ENCODE measurements around the gene SPG7.

The SPG7 gene

GRCh38 chr16:89485701-89486246 lies 22.4 kb upstream of the SPG7 start:
- no peak for DNase-seq (ENCODE audit: low spot score)

- peak; percentile 74 for DNase-seq (ENCODE audit: low spot score)
Observed at GRCh38 chr16:89489040-89489897, 18.9 kb upstream of the SPG7 start.

GRCh38 chr16:89489898-89490438 lies 18.2 kb upstream of the SPG7 start:
- no peak for DNase-seq (ENCODE audit: low spot score)

GRCh38 chr16:89490439-89491237 lies 17.6 kb upstream of the SPG7 start, which contains the start of gene ANKRD11:
Gene ANKRD11, minus strand, starts transcription at chr16:89490561. Its CDS starts 173,542 bp downstream, at chr16:89317019.
- peak; percentile 100 for DNase-seq (ENCODE audit: low spot score)

- no peak for DNase-seq (ENCODE audit: low spot score)
Observed at GRCh38 chr16:89491238-89491869, 16.8 kb upstream of the SPG7 start.

GRCh38 chr16:89491974-89492687 lies 16.1 kb upstream of the SPG7 start:
- no peak for DNase-seq (ENCODE audit: low spot score)

GRCh38 chr16:89493776-89494175 lies 14.4 kb upstream of the SPG7 start:
- DNase-seq (ENCODE audit: low spot score) = no peak

- no peak for DNase-seq (ENCODE audit: low spot score)
Observed at GRCh38 chr16:89495121-89495520, 13.1 kb upstream of the SPG7 start.

- peak; percentile 71 for DNase-seq (ENCODE audit: low spot score)
Observed at GRCh38 chr16:89498839-89499238, 9.4 kb upstream of the SPG7 start.

- no peak for DNase-seq (ENCODE audit: low spot score)
Observed at GRCh38 chr16:89499767-89500166, 8.4 kb upstream of the SPG7 start.

- DNase-seq (ENCODE audit: low spot score) = peak; percentile 24
Observed at GRCh38 chr16:89502081-89502843, 5.9 kb upstream of the SPG7 start.

- DNase-seq (ENCODE audit: low spot score) = no peak
Observed at GRCh38 chr16:89504091-89504490, 4.1 kb upstream of the SPG7 start.

- no peak for DNase-seq (ENCODE audit: low spot score)
Observed at GRCh38 chr16:89505204-89506112, 2.7 kb upstream of the SPG7 start.

GRCh38 chr16:89506113-89506504 lies 2.1 kb upstream of the SPG7 start:
- no peak for DNase-seq (ENCODE audit: low spot score)

GRCh38 chr16:89506791-89507191 lies 1.4 kb upstream of the SPG7 start:
- no peak for DNase-seq (ENCODE audit: low spot score)

GRCh38 chr16:89507214-89507833 lies 879 bp upstream of the SPG7 start:
- no peak for DNase-seq (ENCODE audit: low spot score)

GRCh38 chr16:89510526-89510925 lies 2.3 kb downstream of the SPG7 start:
- DNase-seq (ENCODE audit: low spot score) = no peak

GRCh38 chr16:89511374-89511773 lies 3.2 kb downstream of the SPG7 start:
- no peak for DNase-seq (ENCODE audit: low spot score)

GRCh38 chr16:89512453-89512852 lies 4.2 kb downstream of the SPG7 start:
- DNase-seq (ENCODE audit: low spot score) = no peak
